ENCODE data around the gene RNF167. TPM values are rescaled to one million over a fixed set of nuclear protein-coding genes. Genes with fewer than 3 reads are reported as not detected.
A peak's percentile ranks its signal among the peaks of the same experiment; 100 is the strongest.

Gene RNF167
- total and polyA plus RNA-seq, 2 of the 4 experiments (the other 2 are of a cell fraction) = 13.1 to 79.5 TPM

DNA sequence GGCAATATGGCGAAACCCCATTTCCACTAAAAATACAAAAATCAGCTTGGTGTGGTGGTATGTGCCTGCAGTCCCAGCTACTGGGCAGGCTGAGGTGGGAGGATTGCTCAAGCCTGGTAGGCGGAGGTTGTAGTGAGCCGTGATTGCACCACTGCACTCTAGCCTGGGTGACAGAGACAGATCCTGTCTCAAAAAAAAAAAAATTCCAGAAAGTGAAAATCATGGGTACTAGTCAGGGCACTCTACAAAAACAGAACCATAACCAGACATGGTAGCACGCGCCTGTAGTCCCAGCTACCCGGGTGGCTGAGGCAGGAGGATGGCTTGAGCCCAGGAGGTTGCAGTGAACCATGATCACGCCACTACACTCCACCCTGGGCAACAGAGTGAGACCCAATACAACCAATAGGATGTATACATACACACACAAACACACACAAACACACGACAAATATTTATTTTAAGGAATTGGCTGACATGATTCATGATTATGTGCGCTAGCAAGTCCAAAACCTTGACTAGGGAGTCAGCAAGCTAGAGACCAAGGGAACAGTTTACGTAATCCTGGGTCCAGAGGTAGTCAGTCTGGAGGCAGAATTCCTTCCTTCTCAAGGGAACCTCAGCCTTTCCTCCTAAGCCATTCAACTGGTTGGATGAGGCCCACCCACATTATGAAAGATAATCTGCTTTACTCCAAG, 19.6 kb upstream of the RNF167 start:
- H3K14ac ChIP-seq (replicated peaks; ENCODE audit: low read depth, low read length) = no peak overlapping the region
- dilution Hi-C loops (cut with HindIII; ENCODE audit: low sequenced_read_pairs, unreplicated experiment) (no loop called here), intact Hi-C loops (cut with micrococcal nuclease) (no loop called here), in situ Hi-C loops (cut with MboI; ENCODE audit: low sequenced_read_pairs) (no loop called here)
- peak overlapping the region; percentile 53; the same call in 1 of the 2 replicates for H2AK5ac ChIP-seq (ENCODE audit: low read depth, low read length)
- no peak overlapping the region for H2BK20ac ChIP-seq (ENCODE audit: low read depth, low read length)
- H3K4me1 ChIP-seq (ENCODE audit: control insufficient read depth, insufficient read depth, low read length) = 0 out of 2 replicates have a peak, but pooled peaks cover 2% of the 10 kb centered on the region
- no peaks in the 10 kb centered on the region for H3K9me3 ChIP-seq (ENCODE audit: control insufficient read depth, insufficient read depth, low read length)
- H3K4ac ChIP-seq (ENCODE audit: low read depth, low read length) = no peak overlapping the region
- H4K5ac ChIP-seq (ENCODE audit: low read depth, low read length) = no peak overlapping the region
- no peak overlapping the region for H3K27ac ChIP-seq (ENCODE audit: insufficient read depth, low read length)
- no peak overlapping the region for H2BK5ac ChIP-seq (ENCODE audit: low read depth, low read length, poor library complexity, severe bottlenecking)
- H3K4me2 ChIP-seq (ENCODE audit: low read depth, low read length) = no peak overlapping the region
- no peak overlapping the region for H3K23ac ChIP-seq (ENCODE audit: low read depth, low read length)
- H3K56ac ChIP-seq (ENCODE audit: extremely low read depth, insufficient read depth, low read length) = no peak overlapping the region
- H4K20me1 ChIP-seq (ENCODE audit: insufficient read depth, low read length) = no peaks in the 10 kb centered on the region
- DNase-seq (peak; percentile 38), ATAC-seq (ENCODE audit: low read depth) (peak; percentile 80)
- H2AFZ ChIP-seq (replicated peaks; ENCODE audit: low read length, poor library complexity) = no peak overlapping the region
- no peak overlapping the region for H3K4me3 ChIP-seq (ENCODE audit: insufficient read depth, low read depth, low read length)
- H3K9me1 ChIP-seq (ENCODE audit: insufficient read depth, low read length) = no peaks in the 10 kb centered on the region
- H3K36me3 ChIP-seq (ENCODE audit: control insufficient read depth, insufficient read depth, low read length) = no peaks in the 10 kb centered on the region
- no peak for TF ChIP-seq BHLHE40 (IDR thresholded peaks at IDR 0.05; ENCODE audit: low read depth, low read length)
- TF ChIP-seq FOS (IDR thresholded peaks at IDR 0.05; ENCODE audit: low read depth, low read length) = no peak
- TF ChIP-seq MAZ (IDR thresholded peaks at IDR 0.05; ENCODE audit: borderline replicate concordance, low read depth, low read length) = no peak
- TF ChIP-seq CEBPB (IDR thresholded peaks at IDR 0.05; ENCODE audit: low read depth, low read length) = peak; percentile 84
- TF ChIP-seq RAD21 (IDR thresholded peaks at IDR 0.05; ENCODE audit: low read length) = no peak
- no peak overlapping the region for H2BK15ac ChIP-seq (ENCODE audit: low read depth, low read length)
- ChIA-PET POLR2A (ENCODE audit: unreplicated experiment) (interaction anchor here (0.7 to 1.0 kb wide), 2 partner anchors 11 to 110 kb away, joined by 3 to 6 read pairs; no protein-coding TSS in a partner anchor), CTCF (interaction anchor here (0.9 to 1.9 kb wide), 3 partner anchors 11 to 106 kb away, joined by 3 to 15 read pairs (median 4); partner anchors contain the start of gene CHRNE)
- no peaks in the 10 kb centered on the region for H3K79me1 ChIP-seq (ENCODE audit: low read depth in 1 of 2, low read length in 2 of 2)
- no peak overlapping the region for H4K8ac ChIP-seq (ENCODE audit: low read depth in 2 of 2, low read length in 2 of 2)
- WGBS, 2 experiments (ENCODE audit: extremely low coverage in 2 of 2, insufficient read length in 1 of 2) = 40% methylated on average over 1 of the region's 10 CpGs; no CpG with 5 or more reads in 1 of the 2 experiments
- no peak overlapping the region for H2BK120ac ChIP-seq (ENCODE audit: low read depth, low read length)
- H3K27me3 ChIP-seq (ENCODE audit: control insufficient read depth, insufficient read depth, low read length) = no peaks in the 10 kb centered on the region
- no peak overlapping the region for H3K18ac ChIP-seq (ENCODE audit: low read depth, low read length)
- BruUV-seq (replicated peaks) = no TSS peak
- no peak overlapping the region for H3K9ac ChIP-seq (ENCODE audit: low read depth, low read length)
- no peak overlapping the region for H2AK9ac ChIP-seq (replicated peaks; ENCODE audit: low read depth, low read length, poor library complexity)
- H4K91ac ChIP-seq (ENCODE audit: insufficient read depth, low read depth, low read length) = no peak overlapping the region
